AML-193 (cell line): ENCODE results near the gene DNER.
A peak's percentile ranks its signal among the peaks of the same experiment; 100 is the strongest.

Experiments
- DNase-seq, 2 experiments: peaks; one replicate each; lab custom pipeline; 2025; lab: John Stamatoyannopoulos, UW

Gene DNER

GRCh38 chr2:229438430-229439159 is 275.8 kb downstream of the DNER start:
- DNase-seq: no peak

GRCh38 chr2:229437467-229437866 is 276.9 kb downstream of the DNER start:
- DNase-seq: no peak

GRCh38 chr2:229434187-229434586 is 280.2 kb downstream of the DNER start:
- no peak for DNase-seq

- DNase-seq: no peak
Measured at GRCh38 chr2:229433351-229433750, 281.0 kb downstream of the DNER start.

- peak; percentile 26 to 61 for DNase-seq
Measured at GRCh38 chr2:229431327-229431954, 282.9 kb downstream of the DNER start.

GRCh38 chr2:229429589-229429988 is 284.8 kb downstream of the DNER start:
- DNase-seq: no peak

GRCh38 chr2:229426464-229426863 is 287.9 kb downstream of the DNER start:
- no peak for DNase-seq

GRCh38 chr2:229425598-229425997 is 288.8 kb downstream of the DNER start:
- DNase-seq: no peak

- DNase-seq: no peak
Measured at GRCh38 chr2:229422063-229422462, 292.3 kb downstream of the DNER start.

- no peak for DNase-seq
Measured at GRCh38 chr2:229419158-229419557, 295.2 kb downstream of the DNER start.

GRCh38 chr2:229417916-229418315 is 296.4 kb downstream of the DNER start:
- DNase-seq: no peak

- DNase-seq: no peak
Measured at GRCh38 chr2:229417176-229417575, 297.2 kb downstream of the DNER start.

GRCh38 chr2:229416116-229416694 is 298.1 kb downstream of the DNER start:
- peak; percentile 89 to 95 for DNase-seq

GRCh38 chr2:229414631-229415030 is 299.7 kb downstream of the DNER start:
- DNase-seq: no peak

GRCh38 chr2:229412686-229413085 is 301.7 kb downstream of the DNER start:
- no peak for DNase-seq

GRCh38 chr2:229410946-229411345 is 303.4 kb downstream of the DNER start:
- no peak for DNase-seq

GRCh38 chr2:229410264-229410663 is 304.1 kb downstream of the DNER start:
- DNase-seq: no peak

GRCh38 chr2:229409751-229410181 is 304.6 kb downstream of the DNER start:
- no peak for DNase-seq

- DNase-seq: peak in 1 of 2 experiments; percentile 23
Measured at GRCh38 chr2:229408962-229409361, 305.4 kb downstream of the DNER start.

GRCh38 chr2:229408356-229408755 is 306.0 kb downstream of the DNER start:
- DNase-seq: peak; percentile 67 to 68

- DNase-seq: no peak
Measured at GRCh38 chr2:229407170-229407569, 307.2 kb downstream of the DNER start.

GRCh38 chr2:229405796-229406195 is 308.6 kb downstream of the DNER start:
- no peak for DNase-seq

GRCh38 chr2:229403296-229403695 is 311.1 kb downstream of the DNER start:
- no peak for DNase-seq
